H1 (cell line): Measurements from ENCODE around the gene DYNLT2. TPM values are rescaled to one million over a fixed set of nuclear protein-coding genes. Genes with fewer than 3 reads are reported as not detected.

Experiments used
- BACH1 ChIP-seq: IDR thresholded peaks from 2 replicates; pipeline ENCODE4 v1.6.1; 2012; ENCODE audit warnings: low read length, improper control_type of control experiment
- polyA plus RNA-seq, 7 experiments: library from polyadenylated mRNA; depleted of rRNA in 3 of 7; stranded (reverse) in 5 of 7; unstranded in 2 of 7; fragments of >200 nt in 5 of 7; fragments of 200-250 nt in 2 of 7; gene quantifications; 1 replicate in 5 of 7; 2 replicates in 1 of 7; 4 replicates in 1 of 7; pipeline versions ENCODE4 v1.2.1 to v1.2.3, GENCODE V29; 2011 to 2013; ENCODE audit warnings: missing spikeins in 2 of 7, mixed read lengths in 2 of 7
- total RNA-seq: library from RNA; stranded (reverse); fragmentation: NEBNext Ultra II Directional; extraction: Animal tissue kit (Norgen Biotek cat#: 25700); gene quantifications from 2 replicates; pipeline ENCODE4 v1.2.1, GENCODE V29; 2021

DYNLT2 gene
- total and polyA plus RNA-seq, 2 of the 8 experiments (the other 6 are each of a cell fraction or from before 2014, with no cell fraction given): 0.48 to 1.8 TPM

GRCh38 chr6:169752074-169752623 is 777 bp upstream of the DYNLT2 start (continued):
- no peak for TF ChIP-seq BACH1
